ENCODE data around the gene RADX.

- no peak for TF ChIP-seq CTCF (conservative IDR thresholded peaks at IDR 0.05; ENCODE audit: low read length)
- TF ChIP-seq EZH2phosphoT487 (IDR thresholded peaks at IDR 0.05; ENCODE audit: borderline replicate concordance, low read depth, low read length), result no peak
Observed at GRCh38 chrX:106680716-106681115, 68.9 kb downstream of the RADX start.

Data from OCI-LY7 (cell line).